ENCODE data around the gene DISP2.

DISP2 gene

DNA sequence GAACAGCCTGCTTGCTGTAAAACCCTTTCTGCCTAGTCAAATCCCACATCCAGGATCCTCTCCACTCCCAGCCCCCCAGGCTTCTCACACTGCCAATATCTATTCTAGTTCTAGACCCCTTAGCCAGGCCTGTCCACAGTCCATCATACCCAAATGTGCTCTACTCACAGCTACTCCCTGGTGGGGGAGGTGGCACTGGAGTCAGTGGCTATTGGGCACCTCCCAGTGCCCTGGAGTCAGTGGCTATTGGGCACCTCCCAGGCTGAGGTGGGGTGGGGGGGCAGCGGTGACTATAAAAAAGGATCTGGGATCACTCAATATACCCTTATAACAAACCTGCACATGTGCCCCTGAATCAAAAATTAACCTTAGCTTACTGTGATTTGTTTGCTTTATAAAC is 773 bp upstream of the DISP2 start:
- DNase-seq: no peak

DNA sequence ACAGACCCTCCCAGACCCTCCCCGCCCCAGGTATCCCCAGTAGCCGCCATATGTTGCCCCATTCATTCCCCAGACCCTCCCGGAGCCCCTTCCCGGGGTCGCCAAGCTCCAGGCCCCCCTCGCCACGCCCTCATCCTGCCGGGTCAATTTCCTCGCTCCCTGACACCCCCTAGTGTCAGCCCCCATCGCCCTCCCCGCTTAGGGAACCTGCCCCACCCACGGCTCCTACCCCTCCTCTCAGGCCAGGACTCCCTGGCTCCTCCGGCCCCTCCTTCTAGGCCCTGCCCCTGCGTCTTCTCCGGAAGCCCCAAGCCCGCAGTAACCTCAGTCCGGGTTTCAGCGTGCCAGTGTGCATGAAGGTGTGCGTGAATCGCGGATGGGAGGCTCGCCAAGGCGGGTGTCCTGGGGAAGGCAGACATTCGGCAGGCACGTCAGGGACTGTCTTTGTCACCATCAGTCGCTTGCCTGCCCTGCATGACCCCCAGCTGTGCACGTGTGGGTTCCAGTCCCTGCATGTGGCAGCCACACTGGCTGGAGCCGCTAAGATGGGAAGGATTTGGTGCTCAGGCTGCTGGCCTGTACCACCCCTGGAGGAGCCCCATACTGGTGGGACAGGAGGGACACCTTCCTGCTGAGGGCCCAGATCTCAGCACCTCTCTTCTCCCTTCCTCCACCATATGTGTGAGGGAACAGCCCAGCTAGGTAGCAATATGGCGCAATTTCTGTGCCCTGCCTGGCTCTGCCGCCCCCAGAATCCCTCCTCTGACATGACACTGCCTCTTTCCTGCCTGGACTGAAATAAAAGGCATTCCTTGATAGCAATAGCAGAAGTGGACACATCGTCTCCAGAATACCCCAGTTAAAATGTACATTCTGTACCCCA is 693 bp downstream of the DISP2 start:
- peak in 24 of 56 donors; percentile 21 to 71 (median 50) for DNase-seq

- DNase-seq: no peak
Measured at GRCh38 chr15:40360015-40360414, 2.0 kb downstream of the DISP2 start.

DNA sequence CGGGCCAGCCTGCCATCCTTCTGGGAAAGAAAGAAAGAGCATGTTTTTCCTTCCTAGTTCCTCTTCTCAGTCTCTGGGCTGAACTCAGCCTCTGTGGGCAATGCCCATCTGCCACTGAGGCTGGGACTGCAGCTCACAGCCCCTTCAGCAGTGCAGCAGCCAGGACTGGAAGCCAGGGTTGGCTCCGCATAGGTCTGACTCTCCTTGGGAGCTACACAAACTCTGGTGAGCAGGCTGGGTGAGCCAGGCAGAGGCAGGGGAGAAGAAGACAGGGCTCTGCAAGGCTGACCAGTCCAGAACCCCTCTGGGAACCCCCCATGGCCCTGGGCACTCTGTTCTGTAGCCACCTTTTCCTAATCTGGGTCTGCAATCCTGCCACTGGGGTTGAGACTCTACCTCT is 3.6 kb downstream of the DISP2 start:
- DNase-seq: no peak

DNA sequence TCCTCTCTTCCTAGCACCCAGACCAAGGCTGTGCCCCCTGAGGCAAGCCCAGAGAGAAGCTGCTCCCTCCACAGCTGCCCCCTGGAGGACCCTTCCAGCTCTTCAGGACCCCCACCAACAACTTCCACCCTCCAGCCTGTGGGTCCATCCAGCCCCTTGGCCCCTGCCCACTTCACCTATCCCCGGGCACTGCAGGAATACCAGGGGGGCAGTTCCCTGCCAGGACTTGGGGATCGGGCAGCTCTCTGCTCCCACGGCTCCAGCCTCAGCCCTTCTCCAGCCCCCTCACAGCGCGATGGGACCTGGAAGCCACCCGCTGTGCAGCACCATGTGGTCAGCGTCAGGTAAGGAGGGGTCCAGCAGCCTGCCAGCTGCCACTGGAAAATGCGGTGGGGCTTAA is 5.6 kb downstream of the DISP2 start:
- no peak for DNase-seq

GRCh38 chr15:40364251-40364650 is 6.2 kb downstream of the DISP2 start:
- no peak for DNase-seq

- no peak for DNase-seq
Measured at GRCh38 chr15:40365016-40365415, 7.0 kb downstream of the DISP2 start.

- DNase-seq: no peak
Measured at GRCh38 chr15:40365624-40366456, 7.8 kb downstream of the DISP2 start.

GRCh38 chr15:40366457-40367370 is 8.7 kb downstream of the DISP2 start:
- DNase-seq: peak in 49 of 56 donors; percentile 8 to 89 (median 53)

- no peak for DNase-seq
Measured at GRCh38 chr15:40367371-40367685, 9.3 kb downstream of the DISP2 start.

- DNase-seq: peak in 46 of 56 donors; percentile 13 to 76 (median 46)
Measured at GRCh38 chr15:40367686-40368611, 9.9 kb downstream of the DISP2 start.

GRCh38 chr15:40368719-40369473 is 10.9 kb downstream of the DISP2 start:
- DNase-seq: no peak

DNA sequence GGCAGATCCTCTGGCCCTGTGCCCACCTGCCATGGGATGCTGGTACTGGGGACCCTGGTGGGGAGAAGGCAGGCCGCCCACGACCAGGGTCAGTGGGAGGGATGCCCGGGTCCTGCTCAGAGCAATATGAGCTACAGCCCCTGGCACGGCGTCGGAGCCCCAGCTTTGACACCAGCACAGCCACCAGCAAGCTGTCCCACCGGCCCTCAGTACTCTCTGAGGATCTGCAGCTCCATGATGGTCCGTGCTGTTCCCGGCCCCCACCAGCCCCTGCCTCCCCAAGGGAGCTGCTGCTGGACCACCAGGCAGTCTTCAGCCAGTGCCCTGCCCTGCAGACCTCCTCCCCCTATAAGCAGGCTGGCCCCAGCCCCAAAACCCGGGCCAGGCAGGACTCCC is 11.5 kb downstream of the DISP2 start:
- DNase-seq: no peak

DNA sequence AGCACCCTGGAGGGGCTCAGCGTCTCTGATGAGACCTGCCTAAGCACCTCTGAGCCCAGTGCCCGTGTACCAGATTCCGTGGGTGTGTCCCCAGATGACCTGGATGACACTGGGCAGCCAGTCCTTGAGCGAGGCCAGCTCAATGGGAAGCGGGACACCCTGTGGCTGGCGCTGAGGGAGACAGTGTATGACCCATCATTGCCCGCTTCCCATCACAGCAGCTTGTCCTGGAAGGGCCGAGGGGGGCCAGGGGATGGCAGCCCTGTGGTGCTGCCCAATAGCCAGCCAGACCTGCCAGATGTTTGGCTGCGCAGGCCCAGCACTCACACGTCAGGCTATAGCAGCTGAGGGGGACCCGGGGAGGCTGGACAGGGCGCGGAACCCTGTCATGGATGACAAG is 12.0 kb downstream of the DISP2 start:
- no peak for DNase-seq

- no peak for DNase-seq
Measured at GRCh38 chr15:40372981-40373380, 15.0 kb downstream of the DISP2 start.

- no peak for DNase-seq
Measured at GRCh38 chr15:40377606-40378005, 19.6 kb downstream of the DISP2 start.

DNA sequence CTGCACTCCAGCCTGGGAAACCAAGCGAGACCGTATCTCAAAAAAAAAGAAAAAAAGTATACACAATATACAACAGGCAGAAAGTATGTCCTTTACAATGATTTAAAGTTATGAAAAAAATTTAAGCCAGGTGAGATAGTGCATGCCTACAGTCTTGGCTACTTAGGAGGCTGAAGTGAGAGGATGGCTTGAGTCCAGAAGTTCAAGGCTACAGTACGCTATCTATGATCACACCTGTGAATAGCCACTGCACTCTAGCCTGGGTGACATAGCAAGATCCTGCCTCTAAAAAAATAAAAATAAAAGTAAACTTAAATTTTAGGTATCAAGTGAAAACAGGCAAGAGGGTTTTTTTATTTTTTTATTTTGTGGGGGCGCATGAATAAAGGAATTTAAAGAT is 21.4 kb downstream of the DISP2 start:
- no peak for DNase-seq

- DNase-seq: peak in 6 of 56 donors; percentile 3 to 27 (median 10)
Measured at GRCh38 chr15:40379853-40380252, 21.8 kb downstream of the DISP2 start.

DNA sequence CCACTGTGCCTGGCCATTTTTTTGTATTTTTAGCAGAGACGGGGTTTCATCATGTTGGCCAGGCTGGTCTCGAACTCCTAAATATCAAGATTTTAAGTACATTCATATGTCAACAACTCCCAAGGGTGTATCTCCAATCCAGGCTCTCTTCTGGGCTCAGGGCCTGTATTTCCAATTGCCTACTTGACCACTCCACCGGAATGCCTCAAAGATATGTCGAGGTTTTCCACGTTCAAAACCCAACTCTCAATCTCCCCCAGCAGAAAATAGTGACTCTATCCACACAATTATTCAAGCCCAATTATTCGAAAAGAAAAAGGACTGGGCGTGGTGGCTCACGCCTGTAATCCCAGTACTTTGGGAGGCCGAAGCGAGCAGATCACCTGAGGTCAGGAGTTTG is 22.6 kb downstream of the DISP2 start:
- DNase-seq: no peak
